ACC112 (cell line): ENCODE data around the gene ACTL10.

Source experiments
- H2AFZ ChIP-seq: fragments of 200-600 bp; sonication (generic); one replicate; pipeline ENCODE4 v1.6.0; 2017; ENCODE audit warnings: antibody characterized with exemption, low read length; ENCODE audit not compliant: unreplicated experiment
- H3K27ac ChIP-seq: fragments of 200-600 bp; sonication (generic); 2 replicates; pipeline ENCODE4 v1.5.1; 2014; ENCODE audit warnings: low read depth, mild to moderate bottlenecking, antibody characterized with exemption, low read length, moderate library complexity
- H3K27me3 ChIP-seq: fragments of 200-600 bp; sonication (generic); 2 replicates; pipeline ENCODE4 v1.6.1; 2014; ENCODE audit warnings: mild to moderate bottlenecking, antibody characterized with exemption, low read length, moderate library complexity, mixed read lengths; ENCODE audit not compliant: insufficient read depth
- H3K36me3 ChIP-seq: fragments of 200-600 bp; sonication (generic); 2 replicates; pipeline ENCODE4 v1.6.1; 2016; ENCODE audit warnings: mild to moderate bottlenecking, antibody characterized with exemption, low read length, moderate library complexity, mixed read lengths; ENCODE audit not compliant: insufficient read depth
- H3K4me1 ChIP-seq: fragments of 200-600 bp; sonication (generic); one replicate; pipeline ENCODE4 v1.6.1; 2016; ENCODE audit warnings: low read length, mixed read lengths; ENCODE audit not compliant: insufficient read depth, unreplicated experiment, control insufficient read depth
- H3K4me3 ChIP-seq: fragments of 200-600 bp; sonication (generic); 2 replicates; pipeline ENCODE4 v1.5.1; 2014; ENCODE audit warnings: mild to moderate bottlenecking, low read depth, low read length
- H3K79me2 ChIP-seq: fragments of 200-600 bp; sonication (generic); one replicate; pipeline ENCODE4 v1.6.0; 2016; ENCODE audit warnings: low read length; ENCODE audit not compliant: control insufficient read depth, unreplicated experiment, insufficient read depth

ACTL10 gene

DNA sequence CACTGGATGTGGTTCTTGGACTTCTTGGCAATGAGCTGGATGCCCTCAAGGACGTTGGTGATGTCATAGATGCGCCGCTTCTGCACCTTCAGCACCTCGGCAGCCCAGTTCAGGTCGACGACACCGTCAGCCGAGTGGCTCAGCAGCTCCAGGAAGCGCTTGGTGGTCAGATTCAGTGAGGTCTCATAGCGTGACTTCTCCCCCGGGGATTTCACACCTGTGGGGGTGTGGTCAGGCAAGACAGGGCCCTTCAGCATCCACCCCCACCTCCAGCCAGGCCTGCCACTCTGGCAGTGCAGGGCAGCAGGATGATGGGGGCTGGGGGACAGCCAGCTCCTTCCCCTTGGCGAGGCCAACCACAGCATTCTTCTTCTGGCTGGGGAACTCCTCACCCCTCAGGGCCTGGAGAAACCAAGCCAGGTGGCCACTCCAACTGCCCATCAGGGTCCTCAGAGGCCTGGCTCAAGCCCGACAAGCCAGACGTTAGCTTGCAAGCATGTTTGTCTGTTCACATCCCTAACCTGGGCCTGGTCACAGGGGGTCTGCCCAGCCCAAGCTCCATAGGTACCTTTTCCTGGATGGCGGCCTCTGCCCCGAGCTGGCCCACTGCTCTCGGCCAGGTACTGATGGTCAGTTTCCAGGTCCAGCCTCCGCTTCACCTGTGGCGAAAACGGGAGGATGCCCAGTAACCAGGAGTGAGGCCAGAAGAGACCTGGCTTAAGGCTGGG lies 13.2 kb downstream of the ACTL10 start:
- Histone ChIP-seq H3K36me3 (0 out of 2 replicates have a peak, but pooled peaks cover 8% of the 10 kb centered on the region), H3K79me2 (peaks cover 23% of the 10 kb centered on the region), H3K27me3 (no peaks in the 10 kb centered on the region), H3K4me1 (peaks cover 38% of the 10 kb centered on the region), H3K27ac (no peak overlapping the region), H2AFZ (no peak overlapping the region), H3K4me3 (no peak overlapping the region)

DNA sequence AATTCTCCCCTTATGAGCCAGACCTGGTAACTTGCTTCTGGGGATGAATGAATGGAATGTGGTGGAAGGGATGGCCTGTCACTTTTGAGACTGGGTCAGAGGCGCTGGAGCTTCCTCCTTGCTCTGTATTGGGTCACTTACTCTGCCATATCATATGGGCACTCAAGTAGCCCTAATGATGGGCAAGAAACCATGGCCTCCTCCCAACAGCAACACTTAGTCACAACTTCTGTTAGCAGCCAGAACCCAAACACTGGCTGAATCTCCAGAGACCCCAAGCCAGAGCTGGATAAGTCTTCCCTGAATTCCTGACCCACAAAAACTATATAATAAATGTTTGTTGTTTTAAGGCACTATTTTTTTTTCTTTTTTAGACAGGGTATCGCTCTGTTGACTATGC lies 13.9 kb downstream of the ACTL10 start:
- Histone ChIP-seq H3K79me2 (peaks cover 30% of the 10 kb centered on the region), H2AFZ (no peak overlapping the region), H3K36me3 (0 out of 2 replicates have a peak, but pooled peaks cover 8% of the 10 kb centered on the region), H3K4me1 (peaks cover 36% of the 10 kb centered on the region), H3K27ac (no peak overlapping the region), H3K4me3 (no peak overlapping the region), H3K27me3 (no peaks in the 10 kb centered on the region)

DNA sequence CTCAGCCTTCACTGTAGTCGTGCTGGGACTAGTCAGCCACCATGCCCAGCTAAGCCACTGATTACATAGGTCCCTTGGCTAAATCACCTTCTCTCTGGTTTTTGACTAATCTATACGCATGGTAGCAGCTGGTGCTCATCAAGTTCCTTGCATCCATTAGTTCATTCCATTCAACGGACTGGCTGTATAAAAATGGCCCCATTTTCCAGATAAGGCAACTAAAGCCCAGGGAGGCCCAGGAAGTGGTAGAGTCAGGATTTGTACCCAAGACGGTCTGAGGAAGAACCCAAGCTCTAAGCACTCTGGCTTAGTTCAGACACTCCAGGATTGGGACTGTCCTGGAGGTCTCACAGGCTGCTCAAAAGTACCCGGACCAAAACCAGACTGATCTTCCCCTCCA lies 14.5 kb downstream of the ACTL10 start:
- Histone ChIP-seq H3K27me3 (no peaks in the 10 kb centered on the region), H3K36me3 (0 out of 2 replicates have a peak, but pooled peaks cover 8% of the 10 kb centered on the region), H3K27ac (no peak overlapping the region), H3K79me2 (peaks cover 30% of the 10 kb centered on the region), H3K4me3 (no peak overlapping the region), H3K4me1 (peaks cover 36% of the 10 kb centered on the region), H2AFZ (no peak overlapping the region)

DNA sequence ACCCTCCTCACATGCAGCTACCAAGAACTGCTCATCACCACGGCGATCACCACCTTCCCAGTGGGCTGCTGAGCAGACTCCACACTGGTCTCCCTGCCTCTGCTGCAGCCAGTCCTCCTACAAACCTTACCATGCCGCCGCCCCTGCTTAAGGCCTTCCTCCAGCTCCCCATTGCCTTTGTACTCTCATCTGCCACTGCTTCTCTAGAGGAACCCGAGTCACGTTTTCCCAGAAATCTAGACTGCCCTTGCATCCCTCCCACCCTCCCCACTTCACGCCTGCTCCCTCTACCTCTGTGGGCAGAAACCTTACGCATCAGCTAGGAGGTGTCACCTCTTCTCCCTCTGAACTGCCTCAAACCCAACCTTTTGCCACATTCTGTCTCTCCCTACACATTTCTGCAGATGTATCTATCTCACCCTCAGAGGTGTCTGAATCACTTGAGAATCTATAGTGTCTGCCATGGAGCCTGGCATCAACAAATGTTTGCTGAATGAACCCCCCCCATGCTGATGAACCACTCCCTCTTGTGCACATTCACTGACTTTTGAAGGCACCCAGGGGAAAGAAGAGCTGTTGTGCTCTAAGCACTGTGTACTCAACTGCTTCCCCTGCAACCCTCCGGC lies 15.1 kb downstream of the ACTL10 start:
- peaks cover 30% of the 10 kb centered on the region for H3K79me2 ChIP-seq
- no peak overlapping the region for H2AFZ ChIP-seq
- H3K27ac ChIP-seq = no peak overlapping the region
- H3K27me3 ChIP-seq = no peaks in the 10 kb centered on the region
- H3K4me1 ChIP-seq = peaks cover 39% of the 10 kb centered on the region
- H3K36me3 ChIP-seq = 0 out of 2 replicates have a peak, but pooled peaks cover 8% of the 10 kb centered on the region
- no peak overlapping the region for H3K4me3 ChIP-seq

DNA sequence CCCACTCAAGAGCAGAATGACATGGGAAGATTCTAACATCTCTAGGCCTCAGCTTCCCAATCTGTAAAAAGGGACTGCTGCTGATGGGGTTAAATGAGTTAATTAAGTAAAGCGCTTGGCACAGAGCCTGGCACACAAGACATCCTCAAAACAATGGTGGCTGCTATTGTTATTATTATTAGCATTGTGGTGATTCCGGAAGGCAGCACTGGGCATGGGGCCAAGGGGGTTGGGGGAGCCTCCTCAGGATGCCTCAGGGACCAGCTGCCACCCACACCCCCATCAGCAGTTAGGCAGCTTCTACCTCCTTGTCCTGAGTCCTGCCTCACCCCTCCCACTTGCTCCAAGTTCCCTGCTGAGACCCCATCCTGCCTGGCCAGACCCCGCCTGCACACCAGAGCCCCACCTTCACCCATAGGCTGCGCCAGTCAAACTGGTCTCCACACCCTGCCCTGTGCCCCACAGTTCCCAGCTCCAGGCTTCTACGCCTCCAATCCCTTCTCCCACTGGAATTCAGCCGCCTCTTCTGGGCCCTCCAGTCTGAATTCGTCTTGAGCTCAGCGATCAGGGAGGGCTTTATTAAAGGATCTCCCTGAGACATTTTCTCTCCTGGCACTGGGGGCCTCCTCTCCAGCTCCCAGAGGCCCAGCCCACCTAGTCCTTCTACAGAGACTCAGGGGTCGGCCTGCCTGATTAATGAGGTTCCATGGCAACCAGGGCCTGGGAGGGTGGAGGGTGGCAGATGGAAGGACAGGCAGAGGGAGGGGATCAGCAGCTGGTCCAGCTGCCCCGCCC lies 18.0 kb downstream of the ACTL10 start:
- H3K36me3 ChIP-seq = no peaks in the 10 kb centered on the region
- peaks cover 54% of the 10 kb centered on the region for H3K4me1 ChIP-seq
- H2AFZ ChIP-seq = no peak overlapping the region
- no peak overlapping the region for H3K27ac ChIP-seq
- no peaks in the 10 kb centered on the region for H3K27me3 ChIP-seq
- peak overlapping the region; percentile 91 for H3K4me3 ChIP-seq
- peaks cover 30% of the 10 kb centered on the region for H3K79me2 ChIP-seq

DNA sequence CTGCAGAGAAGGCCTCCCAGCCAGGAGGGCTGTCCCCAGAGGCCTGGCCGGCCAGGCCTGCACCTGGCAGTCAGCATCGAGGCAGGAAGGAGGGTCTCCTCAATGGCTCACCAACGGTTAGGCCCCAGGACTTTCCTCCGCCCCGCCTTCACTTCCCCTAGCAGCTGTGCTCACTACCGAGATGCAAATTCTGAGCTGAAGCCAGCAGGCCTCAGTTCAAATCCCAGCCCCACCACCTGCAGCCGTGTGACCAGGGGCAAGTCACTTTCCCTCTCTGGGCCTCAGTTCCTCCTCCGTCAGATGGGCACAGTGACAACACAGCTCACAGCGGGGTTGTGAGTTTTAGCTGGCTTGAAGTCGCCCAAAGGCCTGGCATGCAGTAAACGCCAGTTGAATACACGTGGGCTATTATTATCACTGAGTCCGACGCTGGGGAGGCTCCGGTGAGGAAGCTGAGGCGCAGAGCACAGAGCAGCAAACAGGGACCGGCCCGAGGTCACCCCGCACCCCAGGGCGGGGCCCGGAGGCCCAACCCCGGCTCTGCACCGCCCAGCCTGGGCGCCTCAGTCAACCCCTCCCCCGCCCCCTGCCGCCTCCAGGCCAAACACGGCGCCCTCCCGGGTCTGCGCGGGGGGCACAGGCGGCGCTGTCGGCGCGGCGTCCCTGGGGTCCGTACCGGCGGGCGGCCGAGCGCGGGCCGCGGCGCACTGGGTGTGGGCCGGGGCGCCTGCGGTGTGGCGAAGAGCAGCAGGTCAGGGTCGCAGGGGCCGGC lies 18.8 kb downstream of the ACTL10 start:
- peaks cover 30% of the 10 kb centered on the region for H3K79me2 ChIP-seq
- H3K27me3 ChIP-seq = no peaks in the 10 kb centered on the region
- H3K4me3 ChIP-seq = peak overlapping the region; percentile 91
- peak overlapping the region; percentile 51 for H2AFZ ChIP-seq
- peaks cover 58% of the 10 kb centered on the region for H3K4me1 ChIP-seq
- no peaks in the 10 kb centered on the region for H3K36me3 ChIP-seq
- H3K27ac ChIP-seq = peak overlapping the region; percentile 45; the same call in 1 of the 2 replicates

DNA sequence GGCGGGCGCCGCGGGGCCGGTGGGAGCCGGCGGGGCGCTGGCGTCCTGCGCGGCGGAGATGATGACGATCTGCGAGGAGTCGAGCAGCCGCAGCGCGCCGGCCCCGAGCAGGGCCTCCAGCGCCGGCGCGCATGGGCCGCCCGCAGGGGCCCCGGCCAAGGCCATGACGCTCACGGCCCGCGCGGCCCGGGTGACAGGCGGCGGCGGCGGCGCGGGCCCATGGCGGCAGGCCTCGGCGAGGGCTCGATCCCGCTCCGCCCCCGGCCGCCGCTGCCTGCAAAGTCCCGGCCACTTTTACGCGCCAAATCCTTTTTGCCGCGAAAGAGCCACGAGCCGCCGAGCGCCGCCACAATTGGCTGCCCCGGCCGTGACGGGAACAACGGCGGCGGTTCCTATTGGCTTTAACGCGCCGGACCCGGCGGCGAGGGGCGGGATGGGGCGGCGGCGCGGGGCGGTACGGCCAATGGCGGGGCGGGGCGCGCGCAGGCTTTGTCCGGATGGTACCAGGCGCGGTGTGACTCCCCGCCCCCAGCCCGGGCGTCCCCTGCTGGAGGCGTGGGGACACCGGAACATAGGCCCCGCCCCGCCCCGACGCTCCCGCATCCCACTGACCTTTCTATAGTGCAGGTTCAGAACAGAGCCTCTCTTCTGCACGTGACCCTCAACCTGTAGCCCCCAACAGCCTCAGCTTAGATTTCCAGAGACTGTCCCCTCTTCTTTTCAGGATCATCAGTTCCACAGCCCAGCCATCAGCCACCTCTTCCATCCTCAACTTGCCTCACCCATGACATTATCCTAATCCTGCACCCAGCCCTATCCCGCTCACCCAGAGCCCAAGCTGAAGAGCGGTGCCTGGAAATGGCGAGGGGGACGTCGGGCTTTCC lies 19.6 kb downstream of the ACTL10 start, which contains the start of gene E2F1:
Gene E2F1 (minus strand): TSS at position 286 of the 884 bp plus-strand sequence. CDS start 121 bp downstream, at position 165.
- H3K27ac ChIP-seq = peak within 1 kb of the TSS; percentile 45; the same call in 1 of the 2 replicates
- peaks cover 30% of the 10 kb centered on the region for H3K79me2 ChIP-seq
- H3K4me1 ChIP-seq = peaks cover 54% of the 10 kb centered on the region
- no peaks in the 10 kb centered on the region for H3K27me3 ChIP-seq
- peak within 1 kb of the TSS; percentile 51 for H2AFZ ChIP-seq
- peak within 1 kb of the TSS; percentile 91 for H3K4me3 ChIP-seq
- no peaks in the 10 kb centered on the region for H3K36me3 ChIP-seq

DNA sequence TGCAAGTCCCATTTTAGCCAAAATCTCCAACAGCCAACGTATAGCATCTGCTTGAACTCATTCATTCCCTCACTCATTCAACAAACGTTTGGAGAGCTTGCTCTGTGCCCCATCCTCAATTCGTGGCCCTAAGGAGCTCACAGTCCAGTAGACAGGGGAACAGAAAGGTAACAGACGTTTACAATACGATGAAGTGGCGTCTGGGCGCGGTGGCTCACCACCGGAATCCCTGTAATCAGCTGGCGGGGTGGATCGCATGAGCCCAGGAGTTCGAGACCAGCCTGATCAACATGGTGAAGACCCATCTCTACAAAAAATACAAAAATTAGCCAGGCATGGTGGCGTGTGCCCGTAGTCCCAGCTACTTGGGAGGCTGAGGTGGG lies 20.2 kb downstream of the ACTL10 start:
- H3K27me3 ChIP-seq = no peaks in the 10 kb centered on the region
- H3K36me3 ChIP-seq = no peaks in the 10 kb centered on the region
- H3K79me2 ChIP-seq = peaks cover 25% of the 10 kb centered on the region
- H3K4me3 ChIP-seq = peak overlapping the region; percentile 40
- peaks cover 52% of the 10 kb centered on the region for H3K4me1 ChIP-seq
- H2AFZ ChIP-seq = peak overlapping the region; percentile 26
- peak overlapping the region; percentile 27; the same call in 1 of the 2 replicates for H3K27ac ChIP-seq

DNA sequence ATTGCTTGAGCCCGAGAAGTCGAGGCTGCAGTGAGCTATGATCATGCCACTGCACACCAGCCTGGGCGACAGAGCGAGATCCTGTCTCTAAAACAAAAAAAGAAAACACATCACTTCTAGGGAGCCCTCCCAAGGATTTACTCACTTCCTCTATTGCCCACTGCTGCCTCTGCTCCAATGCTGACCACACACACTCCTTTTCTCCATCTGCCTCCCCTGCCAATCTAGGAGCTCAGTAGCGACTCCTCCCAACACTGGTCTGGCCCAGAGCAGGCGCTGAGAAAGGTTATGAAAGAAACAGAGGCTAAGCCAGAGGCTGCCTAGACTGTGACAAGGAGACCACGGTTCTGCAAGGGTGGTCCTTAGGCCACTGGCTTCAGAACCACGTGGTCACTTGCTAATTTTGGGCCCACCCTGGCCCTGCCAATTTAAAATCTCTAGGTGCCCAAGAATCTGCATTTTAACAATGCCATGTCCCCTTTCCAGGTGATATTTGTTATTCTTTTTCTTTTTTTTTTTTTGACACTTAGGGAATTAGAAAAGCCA lies 20.7 kb downstream of the ACTL10 start:
- H3K36me3 ChIP-seq = no peaks in the 10 kb centered on the region
- no peak overlapping the region for H3K4me3 ChIP-seq
- H3K79me2 ChIP-seq = peaks cover 21% of the 10 kb centered on the region
- H3K27ac ChIP-seq = 0 out of 2 replicates have a peak overlapping the region, but pooled peaks have one; percentile 27
- H3K27me3 ChIP-seq = no peaks in the 10 kb centered on the region
- H3K4me1 ChIP-seq = peaks cover 49% of the 10 kb centered on the region
- H2AFZ ChIP-seq = no peak overlapping the region
